CD4-positive, alpha-beta T cell treated with Interleukin-15 for 4 hours (primary cell): ENCODE data around the gene PTPRN2.

Source experiments
- DNase-seq: peaks from one replicate; pipeline ENCODE4 v3.0.0-alpha.2; 2020; ENCODE audit warnings: low spot score

PTPRN2 gene

DNA sequence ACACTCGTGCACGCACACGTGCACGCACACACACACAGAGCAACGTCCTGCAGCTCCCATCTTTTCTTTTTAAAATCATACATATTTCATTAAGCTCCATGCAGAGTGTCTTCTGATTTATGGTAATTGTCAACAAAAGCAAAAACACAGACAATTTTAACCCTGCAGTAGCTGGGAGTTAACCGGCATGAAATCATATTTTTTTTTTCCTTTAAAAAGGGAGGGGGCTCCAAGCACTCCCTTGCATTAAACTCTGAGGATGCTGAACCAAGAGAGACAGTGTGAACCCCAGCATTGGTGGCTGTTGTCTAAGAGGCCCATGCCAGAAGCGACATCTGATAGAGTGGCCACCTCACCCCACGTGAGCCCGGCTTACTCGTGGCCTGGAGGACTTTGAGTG lies 708.2 kb downstream of the PTPRN2 start:
- no peak for DNase-seq

- DNase-seq = no peak
These were observed 710.1 kb downstream of the PTPRN2 start for GRCh38 chr7:157877298-157878090.

GRCh38 chr7:157876469-157877285 lies 710.9 kb downstream of the PTPRN2 start:
- DNase-seq = no peak

GRCh38 chr7:157875230-157876179 lies 712.1 kb downstream of the PTPRN2 start:
- peak; percentile 37 for DNase-seq

DNA sequence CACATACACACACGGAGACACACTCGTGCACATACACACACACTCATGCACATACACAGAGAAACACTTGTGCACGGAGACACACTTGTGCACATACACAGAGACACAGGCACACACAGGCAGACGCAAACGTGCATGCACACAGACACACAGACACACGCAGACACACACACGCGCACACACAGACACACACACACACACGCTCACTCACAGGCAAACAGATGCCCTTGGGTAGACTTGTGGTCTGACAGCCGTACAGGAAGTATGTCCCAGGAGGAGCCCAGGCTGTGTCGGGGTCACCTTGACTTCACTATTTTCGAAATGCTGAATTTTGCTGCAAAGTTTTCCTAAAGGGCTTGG lies 712.8 kb downstream of the PTPRN2 start:
- no peak for DNase-seq

DNA sequence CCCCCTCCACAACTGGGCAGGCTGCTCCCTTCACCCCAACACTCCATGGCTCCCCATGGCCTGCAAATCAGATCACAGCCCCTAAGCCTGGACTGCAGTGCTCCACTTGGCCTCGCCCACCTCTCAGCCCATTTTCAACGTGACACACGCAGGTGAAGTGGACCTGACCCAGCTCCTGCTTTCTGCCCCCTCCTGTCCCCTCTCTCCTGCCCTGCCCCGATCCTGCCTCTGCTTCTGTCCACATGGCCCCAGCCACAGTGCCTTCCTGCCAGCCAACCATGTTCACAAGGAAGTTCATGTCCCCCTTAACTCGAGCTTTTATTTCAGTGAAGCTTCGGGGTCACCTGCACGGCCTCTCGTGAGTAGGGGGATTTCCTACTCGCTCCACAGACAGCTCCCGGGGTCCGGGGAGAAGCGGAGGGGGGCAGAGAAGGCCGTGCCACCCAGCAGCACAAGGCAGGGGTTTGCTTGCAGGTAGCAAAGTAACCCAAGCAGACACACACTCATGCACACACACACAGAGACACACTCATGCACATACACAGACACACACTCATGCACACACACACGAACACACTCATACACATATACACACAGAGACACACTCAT lies 713.3 kb downstream of the PTPRN2 start:
- no peak for DNase-seq

DNA sequence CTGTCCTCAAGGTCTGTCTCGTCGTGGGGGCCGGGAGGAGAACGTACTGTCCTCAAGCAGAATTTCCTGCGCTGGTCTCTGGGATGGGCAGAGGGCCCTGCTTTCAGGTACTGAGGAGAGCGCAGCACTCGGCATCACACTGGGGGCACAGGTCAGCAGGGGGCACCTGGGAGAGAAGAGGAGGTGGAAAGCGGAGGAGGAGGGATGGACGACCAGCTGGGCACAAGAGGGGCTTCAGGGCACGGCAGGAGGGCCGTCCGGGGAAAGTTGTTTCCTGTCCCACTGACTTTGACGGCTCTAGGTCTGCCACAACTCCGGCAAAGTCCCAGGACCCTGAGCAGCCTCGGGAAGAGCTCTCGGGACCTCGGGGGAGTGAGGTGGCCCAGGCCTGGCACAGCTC lies 714.0 kb downstream of the PTPRN2 start:
- DNase-seq = no peak

GRCh38 chr7:157873181-157873580 lies 714.4 kb downstream of the PTPRN2 start:
- no peak for DNase-seq

- no peak for DNase-seq
These were observed 715.2 kb downstream of the PTPRN2 start for GRCh38 chr7:157872447-157872846.

DNA sequence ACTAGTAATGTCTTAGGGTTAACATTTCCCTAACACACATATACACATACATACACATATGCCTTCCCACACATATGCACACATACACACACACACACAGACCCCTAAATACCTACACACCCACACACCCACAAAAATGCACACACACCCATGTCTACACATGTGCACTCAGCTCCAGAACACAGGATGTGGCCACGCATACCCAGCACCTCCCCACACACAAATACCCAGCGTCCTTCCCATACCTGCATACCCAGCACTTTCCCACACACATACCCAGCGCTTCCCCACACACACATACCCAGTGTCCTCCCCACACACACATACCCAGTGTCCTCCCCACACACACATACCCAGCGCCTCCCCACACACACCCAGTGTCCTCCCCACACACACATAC lies 715.9 kb downstream of the PTPRN2 start:
- no peak for DNase-seq

GRCh38 chr7:157870644-157871290 lies 716.9 kb downstream of the PTPRN2 start:
- DNase-seq = no peak

DNA sequence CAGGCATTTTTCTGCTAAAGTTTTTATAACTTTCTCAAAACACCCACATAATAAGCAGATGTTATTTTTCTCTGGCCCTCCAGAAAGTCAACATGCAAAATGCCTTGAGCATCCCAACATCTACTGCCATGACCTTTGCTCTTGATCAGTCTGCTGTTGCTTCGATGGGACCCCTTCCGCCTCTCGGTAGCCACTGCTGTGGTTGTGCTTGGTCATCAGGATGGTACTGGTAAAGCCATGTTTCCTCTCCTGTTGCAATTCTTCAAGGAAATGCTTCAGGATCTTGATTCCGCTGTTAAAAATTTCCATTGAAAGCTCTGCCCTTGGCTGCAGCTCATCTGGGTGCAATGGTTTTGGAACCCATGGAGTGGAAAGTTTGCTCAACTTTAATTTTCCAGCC lies 717.8 kb downstream of the PTPRN2 start:
- DNase-seq = no peak

- no peak for DNase-seq
These were observed 719.8 kb downstream of the PTPRN2 start for GRCh38 chr7:157867685-157868305.

GRCh38 chr7:157866336-157866924 lies 721.2 kb downstream of the PTPRN2 start:
- no peak for DNase-seq

GRCh38 chr7:157865351-157866165 lies 722.1 kb downstream of the PTPRN2 start:
- no peak for DNase-seq

DNA sequence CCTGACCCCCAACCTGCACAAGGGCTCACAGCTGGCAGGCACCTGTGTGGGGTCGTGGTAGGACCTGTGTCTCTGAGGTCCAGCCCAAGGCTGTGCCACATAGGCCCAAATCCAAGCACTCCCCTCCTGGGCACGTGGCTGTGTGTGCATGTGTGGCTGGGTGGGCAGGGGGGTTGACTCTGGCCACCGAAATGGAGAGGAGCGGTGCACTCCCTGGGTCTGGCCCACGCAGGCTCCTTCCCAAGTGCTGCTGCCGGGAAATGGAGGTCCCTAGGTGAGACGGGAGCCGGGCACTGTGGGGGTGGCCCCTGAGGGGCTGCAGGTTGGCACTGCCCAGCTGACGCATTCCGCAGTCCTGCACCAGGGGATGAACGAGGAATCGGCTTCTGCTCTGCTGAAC lies 722.7 kb downstream of the PTPRN2 start:
- DNase-seq = no peak

DNA sequence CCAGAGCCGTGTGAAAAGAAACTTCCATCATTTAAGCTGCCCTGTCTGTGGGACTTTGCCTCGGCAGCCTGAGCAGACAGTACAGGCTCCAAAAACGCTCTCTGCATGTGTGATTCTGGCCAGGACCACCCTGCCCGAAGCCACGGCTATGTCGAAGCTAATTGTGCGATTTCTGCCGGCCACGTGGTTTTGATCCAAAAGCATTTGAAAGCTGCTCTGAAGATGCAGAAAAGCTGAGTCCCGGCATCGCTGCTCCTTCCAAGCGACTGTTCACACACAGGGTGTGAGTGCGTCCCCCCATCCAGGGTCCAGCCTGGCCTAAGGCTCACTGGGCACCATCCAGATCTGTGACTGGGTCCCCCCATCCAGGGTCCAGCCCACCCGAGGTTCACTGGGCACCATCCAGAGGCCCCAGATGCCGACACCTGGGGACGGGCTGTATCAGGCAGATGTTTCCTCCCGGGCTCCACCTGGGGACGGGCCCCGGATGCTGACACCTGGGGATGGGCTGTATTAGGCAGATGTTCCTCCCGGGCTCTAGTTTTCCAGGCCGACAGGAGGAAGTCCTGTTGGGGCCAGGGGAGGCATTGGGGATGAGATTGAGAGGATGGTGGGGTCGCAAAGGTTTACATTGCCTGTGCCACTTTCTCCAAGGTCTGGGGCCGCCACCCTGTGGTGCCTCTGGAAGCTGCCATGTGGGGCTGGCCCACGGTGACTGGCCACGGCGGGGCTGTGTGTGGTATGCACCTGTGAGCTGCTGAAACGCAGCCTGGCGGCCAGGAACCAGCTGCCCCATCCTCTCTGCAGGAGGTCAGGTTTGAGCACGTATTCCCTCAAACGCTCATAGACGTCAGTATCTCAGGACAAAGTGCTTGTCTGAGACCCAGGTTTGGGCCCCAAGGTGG lies 723.5 kb downstream of the PTPRN2 start:
- no peak for DNase-seq

- no peak for DNase-seq
These were observed 724.4 kb downstream of the PTPRN2 start for GRCh38 chr7:157863176-157863575.

DNA sequence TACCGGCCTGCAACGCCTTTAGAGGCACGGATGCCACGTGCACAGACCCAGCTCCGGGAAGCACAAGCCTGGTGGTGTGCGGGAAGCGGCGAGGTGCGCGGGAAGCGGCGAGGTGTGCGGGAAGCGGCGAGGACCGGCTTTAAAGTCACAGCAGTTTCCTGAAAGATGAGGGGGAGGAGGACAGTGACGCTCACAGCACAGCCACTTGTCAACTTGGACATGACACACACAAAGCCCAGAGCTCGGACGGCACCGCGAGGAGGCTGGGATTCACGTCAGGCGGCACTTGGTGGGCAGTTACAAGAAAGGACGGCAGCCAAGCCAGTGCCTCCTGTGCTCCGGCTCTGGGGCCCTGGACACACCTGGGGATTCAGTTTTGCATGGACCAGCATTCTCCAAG lies 724.9 kb downstream of the PTPRN2 start:
- DNase-seq = no peak
